GM23248 (cell line): Measurements from ENCODE around the gene SRPK1. TPM values are rescaled to one million over a fixed set of nuclear protein-coding genes. Genes with fewer than 3 reads are reported as not detected.

Experiments
- DNase-seq: peaks from one replicate; pipeline ENCODE4 v3.0.0-alpha.2; 2015
- H2AFZ ChIP-seq: fragments of 200-600 bp; sonication (generic); 2 replicates; pipeline ENCODE4 v1.6.1; 2016; ENCODE audit warnings: antibody characterized with exemption
- H3F3A ChIP-seq: fragments of 200-600 bp; sonication (generic); 2 replicates; pipeline ENCODE4 v1.6.1; 2016; ENCODE audit warnings: mild to moderate bottlenecking, antibody characterized with exemption, mixed run types; ENCODE audit not compliant: insufficient read depth
- H3K27ac ChIP-seq: fragments of 200-600 bp; sonication (generic); 2 replicates; pipeline ENCODE4 v1.5.1; 2016; ENCODE audit warnings: mild to moderate bottlenecking
- H3K27me3 ChIP-seq: fragments of 200-600 bp; sonication (generic); replicated peaks from 2 replicates; pipeline ENCODE4 v1.6.1; 2016; ENCODE audit warnings: mild to moderate bottlenecking; ENCODE audit not compliant: insufficient read depth
- H3K36me3 ChIP-seq: fragments of 200-600 bp; sonication (generic); 2 replicates; pipeline ENCODE4 v1.6.1; 2016; ENCODE audit warnings: low read depth, mild to moderate bottlenecking
- H3K4me1 ChIP-seq: fragments of 200-600 bp; sonication (generic); 2 replicates; pipeline ENCODE4 v1.6.1; 2016; ENCODE audit warnings: mild to moderate bottlenecking; ENCODE audit not compliant: insufficient read depth
- H3K4me2 ChIP-seq: fragments of 200-600 bp; sonication (generic); one replicate; pipeline ENCODE4 v1.6.1; 2016; ENCODE audit warnings: mild to moderate bottlenecking; ENCODE audit not compliant: unreplicated experiment
- H3K4me3 ChIP-seq: fragments of 200-600 bp; sonication (generic); 2 replicates; pipeline ENCODE4 v1.5.1; 2016; ENCODE audit warnings: mild to moderate bottlenecking
- H3K79me2 ChIP-seq: fragments of 200-600 bp; sonication (generic); 2 replicates; pipeline ENCODE4 v1.6.1; 2016; ENCODE audit warnings: mild to moderate bottlenecking; ENCODE audit not compliant: insufficient read depth
- H3K9ac ChIP-seq: fragments of 200-600 bp; sonication (generic); 2 replicates; pipeline ENCODE4 v1.6.1; 2016; ENCODE audit warnings: mild to moderate bottlenecking
- H3K9me2 ChIP-seq: fragments of 200-600 bp; sonication (generic); 2 replicates; pipeline ENCODE4 v1.6.1; 2016; ENCODE audit warnings: mixed run types, mild to moderate bottlenecking, moderate library complexity; ENCODE audit not compliant: insufficient read depth
- H3K9me3 ChIP-seq: fragments of 200-600 bp; sonication (generic); one replicate; pipeline ENCODE4 v1.6.1; 2017; ENCODE audit warnings: low read depth
- H4K20me1 ChIP-seq: fragments of 200-600 bp; sonication (generic); 2 replicates; pipeline ENCODE4 v1.6.0; 2016; ENCODE audit not compliant: insufficient read depth
- EZH2 ChIP-seq: fragments of 200-600 bp; sonication (generic); IDR thresholded peaks from 2 replicates; pipeline ENCODE4 v1.6.1; 2018; ENCODE audit warnings: antibody characterized with exemption, mild to moderate bottlenecking; ENCODE audit not compliant: insufficient read depth, poor library complexity, severe bottlenecking
- EZH2phosphoT487 ChIP-seq: fragments of 200-600 bp; sonication (generic); IDR thresholded peaks from 2 replicates; pipeline ENCODE4 v1.6.1; 2018; ENCODE audit warnings: antibody characterized with exemption, moderate library complexity, mild to moderate bottlenecking, low read depth; ENCODE audit not compliant: insufficient read depth
- WGBS, 2 experiments: methylation state at CpG; one replicate each; pipeline ENCODE4 v1.1.6; 2015 to 2017; ENCODE audit warnings: low lambda C conversion rate in 2 of 2, low coverage in 1 of 2; ENCODE audit errors: missing lambda C conversion rate in 2 of 2; 5-methylcytosine and 5-hydroxymethylcytosine counted together
- in situ Hi-C: fragments of 300-500 bp; cut with MboI; formaldehyde crosslinking; loops from 2 replicates; pipeline ENCODE4 v1.15.0; 2020
- polyA plus RNA-seq: library from polyadenylated mRNA; unstranded; fragments of >200 nt; fragmentation: Nextera tagmentation; extraction: Ambion mirVana; gene quantifications from 2 replicates; pipeline ENCODE4 v1.2.1, GENCODE V29; 2016
- total RNA-seq: library from RNA; depleted of rRNA; stranded (reverse); fragments of >200 nt; shearing (Covaris generic); gene quantifications from 2 replicates; pipeline ENCODE4 v1.2.3, GENCODE V29; 2014

SRPK1 gene
- total and polyA plus RNA-seq, 2 experiments from 2014 or later, result 28.9 to 44.4 TPM

DNA sequence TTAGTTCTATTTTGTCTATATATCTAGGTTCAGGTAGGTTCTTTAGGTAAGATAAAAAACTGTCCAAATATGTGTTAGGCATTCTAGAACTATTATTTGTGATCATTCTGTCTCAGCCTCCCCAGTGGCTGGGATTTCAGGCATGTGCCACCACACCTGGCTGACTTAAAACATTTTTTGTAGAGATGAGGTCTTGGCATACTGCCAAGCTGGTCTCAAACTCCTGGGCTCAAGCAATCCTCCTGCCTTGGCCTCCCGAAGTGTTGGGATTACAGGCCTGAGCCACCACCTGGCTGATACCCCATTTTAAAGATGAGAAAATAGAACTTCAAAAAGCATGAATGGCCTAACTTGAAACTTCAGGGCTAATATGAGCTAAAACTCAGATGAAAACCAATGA, 81.9 kb downstream of the SRPK1 start:
- Histone ChIP-seq H3K9me2 (no peaks in the 10 kb centered on the region), H3K79me2 (no peaks in the 10 kb centered on the region), H3K4me3 (no peak overlapping the region), H3K9me3 (no peaks in the 10 kb centered on the region), H4K20me1 (no peaks in the 10 kb centered on the region), H3K27ac (no peak overlapping the region), H3K4me2 (no peak overlapping the region), H3K4me1 (no peaks in the 10 kb centered on the region), H3K27me3 (no peaks in the 10 kb centered on the region), H3F3A (no peaks in the 10 kb centered on the region), H2AFZ (no peak overlapping the region), H3K9ac (no peak overlapping the region), H3K36me3 (peaks cover 26% of the 10 kb centered on the region)
- 50 to 73% methylated on average over 1 of the region's 1 CpG for WGBS, 2 experiments
- in situ Hi-C loops, result no loop called here
- TF ChIP-seq EZH2 (no peak), EZH2phosphoT487 (no peak)
- no peak for DNase-seq

DNA sequence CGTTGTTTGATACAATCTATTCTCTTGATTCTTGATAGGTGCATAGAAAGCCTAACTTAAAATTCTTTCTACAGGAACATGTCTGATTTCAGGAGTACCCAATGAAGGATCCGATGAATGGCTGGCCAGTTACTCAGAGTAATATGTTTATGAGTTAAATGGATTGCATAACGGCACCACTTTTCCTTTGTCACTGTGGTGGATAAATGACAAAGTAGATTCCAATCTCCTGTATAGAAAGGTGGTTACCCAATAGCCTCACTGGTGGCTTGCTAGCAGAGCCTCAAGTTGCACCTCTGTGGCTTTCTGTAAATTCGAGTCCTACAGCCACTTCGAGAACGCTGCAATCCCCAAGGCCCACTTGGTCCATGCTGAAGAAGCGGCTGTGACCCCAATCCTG, 87.4 kb downstream of the SRPK1 start:
- no peaks in the 10 kb centered on the region for H3K9me2 ChIP-seq
- H3K4me3 ChIP-seq, result no peak overlapping the region
- H2AFZ ChIP-seq, result no peak overlapping the region
- H3K79me2 ChIP-seq, result no peaks in the 10 kb centered on the region
- DNase-seq, result peak; percentile 43
- H3K9ac ChIP-seq, result no peak overlapping the region
- no peak for TF ChIP-seq EZH2phosphoT487
- no peak for TF ChIP-seq EZH2
- no peak overlapping the region for H3K27ac ChIP-seq
- H3F3A ChIP-seq, result no peaks in the 10 kb centered on the region
- peaks cover 23% of the 10 kb centered on the region for H3K36me3 ChIP-seq
- H3K27me3 ChIP-seq, result no peaks in the 10 kb centered on the region
- in situ Hi-C loops, result no loop called here
- H4K20me1 ChIP-seq, result no peaks in the 10 kb centered on the region
- no peak overlapping the region for H3K4me2 ChIP-seq
- 91 to 93% methylated on average over 7 of the region's 7 CpGs for WGBS, 2 experiments
- no peaks in the 10 kb centered on the region for H3K4me1 ChIP-seq
- no peaks in the 10 kb centered on the region for H3K9me3 ChIP-seq

DNA sequence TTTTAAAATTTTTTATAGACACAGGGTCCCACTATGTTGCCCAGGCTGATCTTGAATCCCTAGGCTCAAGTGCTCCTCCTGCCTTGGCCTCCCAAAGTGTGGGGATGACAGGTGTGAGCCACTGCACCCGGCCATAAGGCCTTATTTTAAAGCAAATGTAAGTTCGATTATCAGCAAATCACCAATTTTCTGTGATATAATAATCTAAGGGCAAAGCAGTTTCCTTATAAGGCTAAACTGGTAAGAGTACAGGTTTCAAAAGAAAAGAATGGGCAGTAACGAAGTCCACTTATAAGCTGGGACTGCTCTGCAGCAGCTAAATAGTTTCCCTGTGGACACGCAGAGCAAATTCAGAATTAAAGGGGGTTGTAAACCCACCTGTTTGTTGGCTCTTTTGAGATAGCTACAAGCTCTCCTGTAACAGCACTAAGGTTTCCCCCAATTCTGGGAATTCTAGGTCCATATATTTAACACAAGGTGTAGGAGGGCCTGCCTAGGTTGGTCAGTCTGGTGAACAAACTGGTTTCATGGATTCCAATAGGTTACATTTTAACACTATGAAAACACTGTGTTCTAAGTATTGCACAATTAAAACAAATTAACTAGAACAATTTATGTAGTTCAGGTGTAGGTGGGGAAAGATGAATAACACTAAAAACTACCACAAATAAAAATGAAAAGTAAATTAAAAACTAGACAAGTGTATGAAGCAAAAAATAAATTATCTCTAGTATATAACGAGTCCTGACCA, 89.5 kb downstream of the SRPK1 start:
- no peak overlapping the region for H3K4me2 ChIP-seq
- H2AFZ ChIP-seq, result no peak overlapping the region
- in situ Hi-C loops, result no loop called here
- TF ChIP-seq EZH2phosphoT487, result no peak
- no peak for TF ChIP-seq EZH2
- no peaks in the 10 kb centered on the region for H3K79me2 ChIP-seq
- no peak for DNase-seq
- no peak overlapping the region for H3K9ac ChIP-seq
- H3K4me3 ChIP-seq, result no peak overlapping the region
- no peak overlapping the region for H3K27ac ChIP-seq
- H3K4me1 ChIP-seq, result no peaks in the 10 kb centered on the region
- H3F3A ChIP-seq, result no peaks in the 10 kb centered on the region
- no peaks in the 10 kb centered on the region for H3K9me3 ChIP-seq
- H3K9me2 ChIP-seq, result no peaks in the 10 kb centered on the region
- H3K36me3 ChIP-seq, result peaks cover 13% of the 10 kb centered on the region; the same call in 1 of the 2 replicates
- no peaks in the 10 kb centered on the region for H3K27me3 ChIP-seq
- no peaks in the 10 kb centered on the region for H4K20me1 ChIP-seq
- WGBS, 2 experiments, result 90 to 95% methylated on average over 5 of the region's 5 CpGs

DNA sequence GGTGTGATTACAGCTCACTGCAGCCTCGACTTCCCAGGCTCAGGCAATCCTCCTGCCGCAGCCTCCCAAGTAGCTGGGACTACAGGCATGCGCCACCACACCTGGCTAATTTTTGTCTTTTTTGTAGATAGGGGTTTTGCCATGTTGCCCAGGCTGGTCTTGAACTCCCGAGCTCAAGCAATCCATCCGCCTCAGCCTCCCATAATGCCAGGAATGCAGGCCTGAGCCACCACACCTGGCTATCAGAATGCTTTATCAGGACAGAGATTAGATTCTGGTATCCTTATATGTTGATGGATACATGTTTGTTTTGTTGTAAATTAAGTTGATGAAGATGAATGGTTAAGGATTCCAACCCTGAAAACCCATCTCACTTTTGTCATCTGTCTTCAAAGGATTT, 91.6 kb downstream of the SRPK1 start:
- Histone ChIP-seq H3K4me3 (no peak overlapping the region), H3K9me2 (no peaks in the 10 kb centered on the region), H3K9me3 (no peaks in the 10 kb centered on the region), H3K4me2 (no peak overlapping the region), H3F3A (no peaks in the 10 kb centered on the region), H3K27ac (no peak overlapping the region), H2AFZ (no peak overlapping the region), H3K79me2 (no peaks in the 10 kb centered on the region), H3K4me1 (no peaks in the 10 kb centered on the region), H4K20me1 (no peaks in the 10 kb centered on the region), H3K9ac (no peak overlapping the region), H3K27me3 (no peaks in the 10 kb centered on the region), H3K36me3 (0 out of 2 replicates have a peak, but pooled peaks cover 8% of the 10 kb centered on the region)
- in situ Hi-C loops, result no loop called here
- no peak for DNase-seq
- WGBS, 2 experiments, result 93 to 96% methylated on average over 5 of the region's 5 CpGs
- TF ChIP-seq EZH2phosphoT487, result no peak
- TF ChIP-seq EZH2, result no peak
